Body of pancreas (tissue), 4 donors: Measurements from ENCODE around the gene ADCY9. TPM values are rescaled to one million over a fixed set of nuclear protein-coding genes. Genes with fewer than 3 reads are reported as not detected.

ENCODE experiments used
- ATAC-seq: fragments of 150-250 bp; one replicate; pipeline ENCODE4 v1.9.1; 2016
- DNase-seq, 4 donors: peaks; one replicate each; pipeline ENCODE4 v3.0.0-alpha.2; 2019
- H3K27ac ChIP-seq, 4 donors: fragments of 200-600 bp; sonication (generic); 1 replicate in 3 of 4; 2 replicates in 1 of 4; pipeline versions ENCODE4 v1.5.1 to v1.6.1; 2016 to 2019; ENCODE audit warnings: mild to moderate bottlenecking in 1 of 4, mixed read lengths in 1 of 4, moderate library complexity in 1 of 4
- H3K27me3 ChIP-seq, 2 donors: fragments of 200-600 bp; sonication (generic); one replicate each; pipeline ENCODE4 v1.6.0; 2016; ENCODE audit warnings: mild to moderate bottlenecking in 1 of 2
- H3K36me3 ChIP-seq, 2 donors: fragments of 200-600 bp; sonication (generic); replicated peaks in 1 of 2; 2 replicates each; pipeline ENCODE4 v1.5.1; 2016; ENCODE audit warnings: low read depth in 2 of 2; ENCODE audit not compliant: insufficient read depth in 1 of 2
- H3K4me1 ChIP-seq: fragments of 200-600 bp; sonication (generic); one replicate; pipeline ENCODE4 v1.6.0; 2016
- H3K4me3 ChIP-seq, 2 donors: fragments of 200-600 bp; sonication (generic); 1 replicate in 1 of 2; 2 replicates in 1 of 2; pipeline ENCODE4 v1.5.1; 2016 to 2019
- H3K9me3 ChIP-seq, 3 donors: fragments of 200-600 bp; sonication (generic); 1 replicate in 2 of 3; 2 replicates in 1 of 3; pipeline ENCODE4 v1.5.1; 2016
- CTCF ChIP-seq, 7 experiments: fragments of 450-650 bp in 4 of 7; fragments of 200-600 bp in 3 of 7; sonication (generic) in 3 of 7; IDR thresholded peaks; one replicate each; pipeline ENCODE4 v1.5.1; 2016 to 2019; ENCODE audit warnings: antibody characterized with exemption in 7 of 7
- POLR2A ChIP-seq, 3 donors: fragments of 450-650 bp; IDR thresholded peaks; one replicate each; pipeline ENCODE4 v1.6.1; 2016; ENCODE audit warnings: antibody characterized with exemption in 3 of 3, mild to moderate bottlenecking in 2 of 3
- WGBS, 2 donors: methylation state at CpG; one replicate each; pipeline ENCODE4 v1.1.5; 2017; 5-methylcytosine and 5-hydroxymethylcytosine counted together
- intact Hi-C: fragments of 100-400 bp; cut with DNase I; formaldehyde crosslinking; loops from one replicate; pipeline ENCODE4 v1.15.1; 2023
- total RNA-seq, 2 donors: library from RNA; depleted of rRNA; stranded (reverse); fragments of >200 nt; gene quantifications; one replicate each; pipeline ENCODE4 v1.1.0, GENCODE V29; 2016

Gene ADCY9
- total RNA-seq, 2 donors from 2014 or later: 22.4 to 29.1 TPM

GRCh38 chr16:4016005-4016352, 100.3 kb downstream of the ADCY9 start:
- H3K27me3 ChIP-seq: no peaks in the 10 kb centered on the region
- no peak for ATAC-seq
- no peak overlapping the region for H3K4me3 ChIP-seq
- H3K36me3 ChIP-seq: no peaks in the 10 kb centered on the region
- intact Hi-C loops: no loop called here
- peaks cover 89% of the 10 kb centered on the region for H3K4me1 ChIP-seq
- peak overlapping the region in 3 of 4 donors; percentile 82 to 87 (median 84) for H3K27ac ChIP-seq
- 67 to 75% methylated on average over 3 of the region's 3 CpGs for WGBS, 2 donors
- no peaks in the 10 kb centered on the region for H3K9me3 ChIP-seq
- TF ChIP-seq CTCF (IDR thresholded peaks at IDR 0.05): no peak
- no peak for DNase-seq

GRCh38 chr16:4015275-4016004, 100.8 kb downstream of the ADCY9 start:
- Histone ChIP-seq H3K4me3 (no peak overlapping the region), H3K9me3 (no peaks in the 10 kb centered on the region), H3K36me3 (no peaks in the 10 kb centered on the region), H3K27ac (peak overlapping the region; percentile 72 to 87 (median 83)), H3K27me3 (no peaks in the 10 kb centered on the region), H3K4me1 (peaks cover 85% of the 10 kb centered on the region)
- intact Hi-C loops: no loop called here
- no peak for TF ChIP-seq CTCF (IDR thresholded peaks at IDR 0.05)
- TF ChIP-seq POLR2A (IDR thresholded peaks at IDR 0.05): no peak
- WGBS, 2 donors: 41 to 46% methylated on average over 17 to 19 of the region's 20 CpGs
- ATAC-seq: peak; percentile 78
- DNase-seq: peak; percentile 57 to 70 (median 64)

GRCh38 chr16:4011940-4012629, 104.2 kb downstream of the ADCY9 start:
- H3K4me3 ChIP-seq: no peak overlapping the region
- TF ChIP-seq CTCF (IDR thresholded peaks at IDR 0.05) (no peak), POLR2A (IDR thresholded peaks at IDR 0.05) (no peak)
- DNase-seq (no peak), ATAC-seq (no peak)
- H3K4me1 ChIP-seq: peaks cover 52% of the 10 kb centered on the region
- no peaks in the 10 kb centered on the region for H3K9me3 ChIP-seq
- H3K27me3 ChIP-seq: no peaks in the 10 kb centered on the region
- intact Hi-C loops: no loop called here
- WGBS, 2 donors: 25 to 30% methylated on average over 15 of the region's 15 CpGs
- peak overlapping the region in 3 of 4 donors; percentile 64 to 87 (median 71) for H3K27ac ChIP-seq
- H3K36me3 ChIP-seq: no peaks in the 10 kb centered on the region

- no peak overlapping the region for H3K4me3 ChIP-seq
- TF ChIP-seq POLR2A (IDR thresholded peaks at IDR 0.05): no peak
- no peak for TF ChIP-seq CTCF (IDR thresholded peaks at IDR 0.05)
- 79 to 87% methylated on average over 17 to 20 of the region's 20 CpGs for WGBS, 2 donors
- intact Hi-C loops: no loop called here
- DNase-seq (no peak), ATAC-seq (no peak)
- peaks cover 50% of the 10 kb centered on the region for H3K4me1 ChIP-seq
- H3K36me3 ChIP-seq: no peaks in the 10 kb centered on the region
- no peaks in the 10 kb centered on the region for H3K9me3 ChIP-seq
- peak overlapping the region in 3 of 4 donors; percentile 64 to 87 (median 71) for H3K27ac ChIP-seq
- H3K27me3 ChIP-seq: no peaks in the 10 kb centered on the region
Measured at GRCh38 chr16:4011225-4011939, 104.9 kb downstream of the ADCY9 start.
